Ovary (tissue), 9 donors: ENCODE measurements around the gene AKR1B1. TPM values are rescaled to one million over a fixed set of nuclear protein-coding genes. Genes with fewer than 3 reads are reported as not detected.
"Not testable (repeated sequence)": the region's sequence is repeated elsewhere in the genome, so short reads cannot be mapped to it uniquely, and the experiment has no call there.

Source experiments
- DNase-seq, 5 donors: peaks; one replicate each; pipeline ENCODE4 v3.0.0-alpha.2; 2019 to 2020
- H3K27ac ChIP-seq, 2 donors: fragments of 200-600 bp; one replicate each; pipeline versions ENCODE4 v1.5.1 to v1.8.0; 2019 to 2022
- H3K27me3 ChIP-seq: fragments of 200-600 bp; one replicate; pipeline ENCODE4 v1.8.0; 2022
- H3K36me3 ChIP-seq: fragments of 200-600 bp; sonication (generic); one replicate; pipeline ENCODE4 v1.5.1; 2019
- H3K4me1 ChIP-seq: one replicate; pipeline ENCODE4 v1.8.1; 2013; ENCODE audit warnings: mild to moderate bottlenecking, moderate library complexity; ENCODE audit not compliant: insufficient read depth
- H3K4me3 ChIP-seq: fragments of 200-600 bp; sonication (generic); one replicate; pipeline ENCODE4 v1.5.1; 2017
- H3K9me3 ChIP-seq, 2 donors: fragments of 200-600 bp in 1 of 2; sonication (generic) in 1 of 2; one replicate each; pipeline versions ENCODE4 v1.5.1 to v1.8.1; 2013 to 2019; ENCODE audit warnings: mild to moderate bottlenecking in 1 of 2, moderate library complexity in 1 of 2
- EP300 ChIP-seq: sonication (generic); formaldehyde crosslinking; IDR thresholded peaks from one replicate; pipeline ENCODE4 v1.6.1; 2017; ENCODE audit warnings: antibody characterized with exemption
- POLR2A ChIP-seq: fragments of 450-650 bp; IDR thresholded peaks from one replicate; pipeline ENCODE4 v1.6.1; 2017; ENCODE audit warnings: antibody characterized with exemption, mild to moderate bottlenecking, moderate library complexity
- WGBS, 3 donors: extraction: QIAGEN DNeasy Blood & Tissue Kit in 1 of 3; methylation state at CpG; one replicate each; pipeline versions ENCODE4 v1.1.5 to v1.1.7; 2013 to 2017; 5-methylcytosine and 5-hydroxymethylcytosine counted together
- intact Hi-C, 4 donors: fragments of 100-400 bp; cut with DNase I; formaldehyde crosslinking; loops; one replicate each; pipeline versions ENCODE4 v1.11.0 to v1.15.1; 2022 to 2023
- polyA plus RNA-seq, 2 donors: library from polyadenylated mRNA; stranded (reverse); fragments of 200-250 nt in 1 of 2; fragments of 350-450 nt in 1 of 2; fragmentation: Illumina TruSeq in 1 of 2; extraction: RNeasy Lipid Tissue Mini Kit (QIAGEN cat#74804) in 1 of 2; gene quantifications; one replicate each; pipeline ENCODE4 v1.2.3, GENCODE V29; 2013 to 2014
- total RNA-seq, 7 donors: library from RNA; depleted of rRNA in 2 of 7; stranded (reverse); fragments of >200 nt in 2 of 7; fragmentation: NEBNext Ultra II Directional in 3 of 7; extraction: Animal tissue kit (Norgen Biotek cat#: 25700) in 3 of 7; gene quantifications; one replicate each; pipeline versions ENCODE4 v1.1.0 to v1.2.4, GENCODE V29; 2016 to 2023
- TF ChIP-seq, protein P1 (sequence below), 3 donors: fragments of 450-650 bp in 2 of 3; fragments of 200-600 bp in 1 of 3; IDR thresholded peaks; one replicate each; pipeline versions ENCODE4 v1.5.1 to v1.8.0; 2016 to 2022; ENCODE audit warnings: antibody characterized with exemption in 3 of 3, mild to moderate bottlenecking in 1 of 3
- donor health status: DM: no; HTN: no; CAD: no; lungs with moderate emphysema.
- donor health status: DM: no; HTN: no; CAD: no.
- donor health status: Bipolar disorder and iron deficiency.
- donor health status: DM: yes; HTN: yes; CAD: no.
- donor health status: DM: no; HTN: no; CAD: no.
- donor health status: DM: yes; HTN: yes; CAD: no.

AKR1B1 gene
- total and polyA plus RNA-seq, 9 donors: 39.3 to 133 (median 80.8) TPM

DNA sequence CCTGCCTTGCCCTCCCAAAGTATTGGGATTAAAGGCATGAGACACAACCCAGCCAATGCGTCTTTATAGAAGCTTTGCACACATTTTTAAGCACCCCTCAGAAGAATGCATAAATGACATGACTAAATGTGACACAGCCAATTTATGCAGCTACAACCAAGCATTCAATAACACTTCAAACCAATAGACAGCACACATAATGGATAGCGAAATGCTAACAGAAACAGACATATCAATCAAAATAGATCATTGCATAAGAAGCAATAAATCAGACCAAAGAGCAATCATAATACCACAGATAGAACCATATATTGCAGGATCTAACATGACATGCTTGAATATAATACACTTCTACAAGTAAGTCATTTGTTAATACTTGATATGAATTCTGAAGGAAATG lies 34.2 kb upstream of the AKR1B1 start:
- no peak for DNase-seq
- no peaks in the 10 kb centered on the region for H3K36me3 ChIP-seq
- intact Hi-C loops: no loop called here
- no peaks in the 10 kb centered on the region for H3K4me1 ChIP-seq
- no peak overlapping the region for H3K27ac ChIP-seq
- 70 to 80% (median 76%) methylated on average over 2 of the region's 2 CpGs for WGBS, 3 donors
- no peak overlapping the region for H3K4me3 ChIP-seq
- no peaks in the 10 kb centered on the region for H3K27me3 ChIP-seq
- H3K9me3 ChIP-seq: no peaks in the 10 kb centered on the region
- TF ChIP-seq, protein P1, sequence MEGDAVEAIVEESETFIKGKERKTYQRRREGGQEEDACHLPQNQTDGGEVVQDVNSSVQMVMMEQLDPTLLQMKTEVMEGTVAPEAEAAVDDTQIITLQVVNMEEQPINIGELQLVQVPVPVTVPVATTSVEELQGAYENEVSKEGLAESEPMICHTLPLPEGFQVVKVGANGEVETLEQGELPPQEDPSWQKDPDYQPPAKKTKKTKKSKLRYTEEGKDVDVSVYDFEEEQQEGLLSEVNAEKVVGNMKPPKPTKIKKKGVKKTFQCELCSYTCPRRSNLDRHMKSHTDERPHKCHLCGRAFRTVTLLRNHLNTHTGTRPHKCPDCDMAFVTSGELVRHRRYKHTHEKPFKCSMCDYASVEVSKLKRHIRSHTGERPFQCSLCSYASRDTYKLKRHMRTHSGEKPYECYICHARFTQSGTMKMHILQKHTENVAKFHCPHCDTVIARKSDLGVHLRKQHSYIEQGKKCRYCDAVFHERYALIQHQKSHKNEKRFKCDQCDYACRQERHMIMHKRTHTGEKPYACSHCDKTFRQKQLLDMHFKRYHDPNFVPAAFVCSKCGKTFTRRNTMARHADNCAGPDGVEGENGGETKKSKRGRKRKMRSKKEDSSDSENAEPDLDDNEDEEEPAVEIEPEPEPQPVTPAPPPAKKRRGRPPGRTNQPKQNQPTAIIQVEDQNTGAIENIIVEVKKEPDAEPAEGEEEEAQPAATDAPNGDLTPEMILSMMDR (IDR thresholded peaks at IDR 0.05): no peak
- no peak for TF ChIP-seq POLR2A
- no peak for TF ChIP-seq EP300

DNA sequence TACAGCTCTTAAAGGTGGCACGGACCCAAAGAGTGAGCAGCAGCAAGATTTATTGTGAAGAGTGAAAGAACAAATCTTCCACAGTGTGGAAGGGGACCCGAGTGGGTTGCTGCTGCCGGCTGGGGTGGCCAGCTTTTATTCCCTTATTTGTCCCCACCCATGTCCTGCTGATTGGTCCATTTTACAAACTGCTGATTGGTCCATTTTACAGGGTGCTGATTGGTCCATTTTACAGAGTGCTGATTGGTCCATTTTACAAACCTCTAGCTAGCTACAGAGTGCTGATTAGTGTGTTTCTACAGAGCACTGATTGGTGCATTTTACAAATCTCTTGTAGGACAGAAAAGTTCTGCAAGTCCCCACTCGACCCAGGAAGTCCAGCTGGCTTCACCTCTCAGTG lies 28.8 kb upstream of the AKR1B1 start:
- H3K4me3 ChIP-seq, H3K4me1 ChIP-seq, DNase-seq, H3K36me3 ChIP-seq, intact Hi-C loops, H3K9me3 ChIP-seq, H3K27ac ChIP-seq, H3K27me3 ChIP-seq: not testable (repeated sequence)
- 69 to 74% (median 71%) methylated on average over 4 of the region's 4 CpGs for WGBS, 3 donors

- no peaks in the 10 kb centered on the region for H3K4me1 ChIP-seq
- no peak for DNase-seq
- intact Hi-C loops: no loop called here
- peaks cover 0 to 5% of the 10 kb centered on the region in 2 donors for H3K9me3 ChIP-seq
- TF ChIP-seq, protein P1 (IDR thresholded peaks at IDR 0.05): no peak
- TF ChIP-seq EP300 (no peak), POLR2A (no peak)
- no peak overlapping the region for H3K27ac ChIP-seq
- no peaks in the 10 kb centered on the region for H3K27me3 ChIP-seq
- no peak overlapping the region for H3K4me3 ChIP-seq
- H3K36me3 ChIP-seq: no peaks in the 10 kb centered on the region
- 76 to 79% (median 77%) methylated on average over 6 of the region's 6 CpGs for WGBS, 3 donors
These were observed 26.3 kb upstream of the AKR1B1 start for GRCh38 chr7:134485203-134485602.

DNA sequence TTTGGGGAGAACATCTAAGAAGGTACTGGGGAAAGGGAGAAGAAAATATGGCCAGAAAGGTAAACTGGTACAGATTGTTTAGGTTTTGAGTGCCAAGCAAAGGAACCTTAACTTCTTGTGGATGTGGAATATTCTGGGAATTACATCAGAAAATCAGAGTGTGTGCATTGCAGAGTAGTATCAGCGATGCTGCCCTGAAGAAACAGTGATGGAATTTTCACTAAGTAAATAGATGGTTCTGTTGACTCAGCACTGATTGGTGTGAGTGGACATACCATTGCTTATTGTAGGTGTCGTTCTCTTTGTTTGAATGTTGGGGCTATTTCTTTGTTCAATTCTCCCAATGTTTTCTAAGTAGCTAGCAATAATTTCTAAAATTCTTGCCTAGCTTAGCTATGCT lies 24.4 kb upstream of the AKR1B1 start:
- Histone ChIP-seq H3K4me1 (no peaks in the 10 kb centered on the region), H3K36me3 (no peaks in the 10 kb centered on the region), H3K9me3 (peaks cover 0 to 5% of the 10 kb centered on the region in 2 donors), H3K4me3 (no peak overlapping the region), H3K27me3 (no peaks in the 10 kb centered on the region), H3K27ac (no peak overlapping the region)
- DNase-seq: no peak
- intact Hi-C loops: no loop called here
- TF ChIP-seq EP300: no peak
- TF ChIP-seq POLR2A: no peak
- TF ChIP-seq, protein P1 (IDR thresholded peaks at IDR 0.05): no peak
- WGBS, 3 donors: 73 to 90% (median 75%) methylated on average over 2 of the region's 2 CpGs

GRCh38 chr7:134482858-134483257 lies 24.0 kb upstream of the AKR1B1 start:
- Histone ChIP-seq H3K4me1 (no peaks in the 10 kb centered on the region), H3K4me3 (no peak overlapping the region), H3K27ac (no peak overlapping the region), H3K27me3 (no peaks in the 10 kb centered on the region), H3K9me3 (peaks cover 0 to 5% of the 10 kb centered on the region in 2 donors), H3K36me3 (no peaks in the 10 kb centered on the region)
- no peak for DNase-seq
- intact Hi-C loops: no loop called here
- TF ChIP-seq, protein P1 (IDR thresholded peaks at IDR 0.05): no peak
- TF ChIP-seq EP300: no peak
- no peak for TF ChIP-seq POLR2A
